MG63 (cell line): ENCODE results near the gene ATP10A. TPM values are rescaled to one million over a fixed set of nuclear protein-coding genes. Genes with fewer than 3 reads are reported as not detected.
"Not testable (repeated sequence)": the region's sequence is repeated elsewhere in the genome, so short reads cannot be mapped to it uniquely, and the experiment has no call there.

ENCODE experiments used
- DNase-seq: peaks from one replicate; pipeline ENCODE4 v3.0.0-alpha.2; 2020
- H3K27me3 ChIP-seq: fragments of 250-450 bp; sonication (Bioruptor Pico); 2 replicates; pipeline ENCODE4 v1.5.1; 2020; ENCODE audit warnings: mild to moderate bottlenecking, moderate library complexity
- H3K36me3 ChIP-seq: fragments of 250-450 bp; sonication (Bioruptor Pico); 2 replicates; pipeline ENCODE4 v1.5.1; 2020; ENCODE audit warnings: mild to moderate bottlenecking, moderate library complexity
- H3K4me3 ChIP-seq: fragments of 250-450 bp; sonication (Bioruptor Pico); 2 replicates; pipeline ENCODE4 v1.5.1; 2020; ENCODE audit warnings: mild to moderate bottlenecking, moderate library complexity
- H3K9me3 ChIP-seq: fragments of 250-450 bp; sonication (Bioruptor Pico); 2 replicates; pipeline ENCODE4 v1.5.1; 2020; ENCODE audit warnings: mild to moderate bottlenecking, moderate library complexity
- total RNA-seq: library from RNA; depleted of rRNA; stranded (reverse); fragments of >200 nt; shearing (Covaris generic); gene quantifications from 2 replicates; pipeline ENCODE4 v1.2.3, GENCODE V29; 2014; ENCODE audit warnings: low replicate concordance

Gene ATP10A
- total RNA-seq, 1 experiment from 2014 or later: 2.1 TPM

DNA sequence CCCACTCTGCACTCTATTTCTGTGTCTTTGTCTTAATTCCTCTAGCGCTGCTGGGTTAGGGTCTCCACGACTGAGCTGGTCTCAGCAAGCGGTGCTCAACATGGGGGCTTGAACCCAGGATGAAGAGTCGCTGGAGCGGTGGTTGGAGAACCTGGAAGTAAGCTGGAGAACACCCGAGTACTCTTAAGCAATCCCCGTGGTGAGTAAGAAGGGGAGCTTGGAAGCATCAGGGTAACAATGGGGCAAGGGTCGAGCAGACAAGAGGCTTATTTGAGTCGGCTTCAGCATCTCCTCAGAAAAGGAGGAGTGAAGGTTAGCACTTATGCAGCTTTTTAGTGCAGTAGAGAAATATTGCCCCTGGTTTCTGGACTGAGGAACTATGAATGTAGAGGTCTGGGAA lies 226.6 kb downstream of the ATP10A start:
- H3K4me3 ChIP-seq, H3K27me3 ChIP-seq, H3K36me3 ChIP-seq, DNase-seq, H3K9me3 ChIP-seq: not testable (repeated sequence)

DNA sequence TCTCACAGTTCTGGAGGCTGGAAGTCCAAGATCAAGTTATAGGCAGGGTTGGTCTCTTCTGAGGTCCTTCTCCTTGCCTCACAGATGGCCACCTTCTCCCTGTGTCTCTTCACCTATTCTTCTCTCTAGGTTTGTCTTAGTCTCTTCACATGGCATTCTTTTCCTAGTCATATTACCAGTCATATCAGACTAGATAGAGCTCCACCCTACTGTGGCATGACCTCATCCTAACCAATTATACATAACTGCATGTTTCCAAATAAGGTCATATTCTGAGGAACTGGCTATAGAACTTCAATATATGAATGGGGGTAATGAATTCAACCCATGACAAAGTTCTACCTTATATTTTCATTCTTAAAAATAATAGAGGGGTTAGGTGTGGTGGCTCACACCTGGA lies 227.9 kb downstream of the ATP10A start:
- Histone ChIP-seq H3K9me3 (no peaks in the 10 kb centered on the region), H3K4me3 (no peak overlapping the region), H3K27me3 (no peaks in the 10 kb centered on the region), H3K36me3 (no peaks in the 10 kb centered on the region)
- DNase-seq: no peak

DNA sequence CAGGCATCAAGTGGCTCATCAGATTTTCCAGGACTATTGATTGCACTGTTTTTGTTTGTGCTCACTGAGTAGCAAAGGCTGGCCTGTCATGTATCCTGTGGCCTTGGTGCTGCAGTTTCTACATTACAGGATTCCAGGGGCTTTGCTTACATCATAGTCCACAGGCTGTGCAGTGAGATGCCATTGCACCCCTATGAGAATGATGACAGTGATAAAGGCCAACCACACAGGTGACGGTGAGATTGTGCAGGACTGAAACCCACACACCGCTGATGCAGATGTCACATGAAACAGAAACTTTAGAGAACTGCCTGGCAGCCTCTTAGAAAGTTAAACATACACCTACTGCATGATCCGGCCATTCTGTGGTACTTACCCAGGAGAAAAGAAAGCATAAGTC lies 229.3 kb downstream of the ATP10A start:
- H3K4me3 ChIP-seq: no peak overlapping the region
- H3K27me3 ChIP-seq: no peaks in the 10 kb centered on the region
- H3K36me3 ChIP-seq: no peaks in the 10 kb centered on the region
- DNase-seq: no peak
- H3K9me3 ChIP-seq: no peaks in the 10 kb centered on the region

DNA sequence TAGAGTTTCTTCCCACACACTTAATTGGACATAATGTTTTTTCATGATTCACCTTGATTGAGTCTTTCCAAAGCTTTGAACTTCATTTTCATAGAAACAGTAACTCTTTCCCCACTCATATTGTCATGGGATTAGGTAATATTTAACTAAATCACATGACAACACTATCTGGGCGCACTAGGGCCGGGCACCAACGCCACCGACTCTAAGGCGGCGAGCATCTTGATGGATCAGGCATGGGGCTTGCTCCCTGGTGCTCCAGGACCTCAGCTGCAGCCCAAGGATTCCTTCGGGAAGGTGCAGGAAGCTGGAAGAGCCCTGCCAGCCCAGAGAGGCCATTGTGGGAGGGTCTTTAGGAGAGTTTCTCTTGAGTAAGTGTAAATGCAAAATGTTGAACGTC lies 231.2 kb downstream of the ATP10A start:
- Histone ChIP-seq H3K27me3 (no peaks in the 10 kb centered on the region), H3K4me3 (no peak overlapping the region), H3K9me3 (no peaks in the 10 kb centered on the region), H3K36me3 (no peaks in the 10 kb centered on the region)
- no peak for DNase-seq
